H1 (cell line): ENCODE data around the gene CPLANE2. TPM values are rescaled to one million over a fixed set of nuclear protein-coding genes. Genes with fewer than 3 reads are reported as not detected.
"Not testable (repeated sequence)": the region's sequence is repeated elsewhere in the genome, so short reads cannot be mapped to it uniquely, and the experiment has no call there.

Experiments used
- CTCF ChIA-PET: fragments of 300-600 bp; sonication (Branson Sonifier 250); formaldehyde crosslinking; loops from one replicate; lab custom pipeline; 2021; ENCODE audit not compliant: partially characterized antibody; lab: Charles Lee
- POLR2A ChIA-PET: fragments of 300-600 bp; sonication (Branson Sonifier 250); formaldehyde crosslinking; loops from one replicate; lab custom pipeline; 2021; ENCODE audit warnings: inconsistent platforms; ENCODE audit not compliant: partially characterized antibody; lab: Charles Lee
- DNase-seq, 2 experiments: peaks; one replicate each; pipeline versions ENCODE4 v3.0.0 to v3.0.0-alpha.2; 2010 to 2022; ENCODE audit warnings: low spot score in 2 of 2, low read depth in 1 of 2, mixed read lengths in 1 of 2
- FAIRE-seq: peaks from 2 replicates; lab custom pipeline; 2011; peaks lifted over from hg19 to GRCh38; lab: Jason Lieb, UNC
- H2AFZ ChIP-seq: 2 replicates; pipeline ENCODE4 v1.8.1; 2012; ENCODE audit warnings: low read length, inconsistent platforms
- H2AK5ac ChIP-seq: 2 replicates; pipeline ENCODE4 v1.6.1; 2013; ENCODE audit warnings: low read depth, low read length
- H2BK120ac ChIP-seq: replicated peaks from 2 replicates; pipeline ENCODE3; 2013; ENCODE audit warnings: low read depth, low read length, inconsistent platforms
- H2BK12ac ChIP-seq: 2 replicates; pipeline ENCODE4 v1.6.1; 2013; ENCODE audit warnings: low read depth, low read length
- H2BK15ac ChIP-seq: 2 replicates; pipeline ENCODE4 v1.6.1; 2013; ENCODE audit warnings: low read length
- H2BK20ac ChIP-seq: 2 replicates; pipeline ENCODE4 v1.6.1; 2013; ENCODE audit warnings: low read length
- H2BK5ac ChIP-seq: 2 replicates; pipeline ENCODE4 v1.6.1; 2013; ENCODE audit warnings: low read depth, low read length
- H3K14ac ChIP-seq: 2 replicates; pipeline ENCODE4 v1.6.1; 2013; ENCODE audit warnings: inconsistent platforms; ENCODE audit not compliant: insufficient read length
- H3K18ac ChIP-seq: 2 replicates; pipeline ENCODE4 v1.6.1; 2013; ENCODE audit warnings: low read length; ENCODE audit errors: extremely low read depth
- H3K23ac ChIP-seq: 2 replicates; pipeline ENCODE4 v1.6.1; 2013; ENCODE audit warnings: inconsistent platforms; ENCODE audit not compliant: insufficient read length
- H3K23me2 ChIP-seq: 2 replicates; pipeline ENCODE4 v1.6.1; 2013; ENCODE audit warnings: low read depth, low read length
- H3K27ac ChIP-seq: 2 replicates; pipeline ENCODE4 v1.6.1; 2011; ENCODE audit warnings: low read depth, low read length, inconsistent platforms
- H3K27me3 ChIP-seq, 4 experiments: replicated peaks in 1 of 4; 1 replicate in 1 of 4; 2 replicates in 3 of 4; pipeline versions ENCODE4 v1.6.1 to v1.8.1; 2011 to 2013; ENCODE audit warnings: low read length in 3 of 4, mild to moderate bottlenecking in 3 of 4, inconsistent platforms in 2 of 4, mixed read lengths in 2 of 4, moderate library complexity in 1 of 4; ENCODE audit not compliant: control insufficient read depth in 3 of 4, insufficient read depth in 3 of 4; ENCODE audit errors: extremely low read depth in 1 of 4
- H3K36me3 ChIP-seq, 4 experiments: 2 replicates each; pipeline versions ENCODE4 v1.6.1 to v1.8.1; 2011 to 2013; ENCODE audit warnings: mild to moderate bottlenecking in 4 of 4, low read length in 3 of 4, moderate library complexity in 2 of 4, control low read depth in 1 of 4, inconsistent platforms in 1 of 4; ENCODE audit not compliant: insufficient read depth in 4 of 4, control insufficient read depth in 2 of 4
- H3K4ac ChIP-seq: replicated peaks from 2 replicates; pipeline ENCODE3; 2013; ENCODE audit warnings: low read length, low read depth, mixed read lengths, inconsistent platforms; ENCODE audit not compliant: insufficient read length
- H3K4me1 ChIP-seq, 4 experiments: replicated peaks in 1 of 4; 1 replicate in 1 of 4; 2 replicates in 3 of 4; pipeline versions ENCODE4 v1.6.1 to v1.8.1; 2011 to 2013; ENCODE audit warnings: low read length in 3 of 4, inconsistent platforms in 2 of 4, mixed read lengths in 1 of 4; ENCODE audit not compliant: insufficient read depth in 4 of 4, control insufficient read depth in 3 of 4
- H3K4me2 ChIP-seq, 2 experiments: 2 replicates each; pipeline versions ENCODE4 v1.6.1 to v1.8.1; 2011 to 2013; ENCODE audit warnings: low read depth in 2 of 2, low read length in 2 of 2, control low read depth in 1 of 2, inconsistent platforms in 1 of 2, mild to moderate bottlenecking in 1 of 2; ENCODE audit not compliant: insufficient read depth in 1 of 2
- H3K4me3 ChIP-seq, 4 experiments: fragments of 200-600, 300-600 bp in 1 of 4; sonication (generic), shearing (Covaris generic), sonication (Bioruptor Twin) in 1 of 4; 2 replicates each; pipeline versions ENCODE4 v1.5.1 to v1.8.1; 2011 to 2016; ENCODE audit warnings: low read length in 4 of 4, low read depth in 3 of 4, control low read depth in 2 of 4, inconsistent platforms in 2 of 4, mild to moderate bottlenecking in 2 of 4, mixed read lengths in 1 of 4, moderate library complexity in 1 of 4; ENCODE audit not compliant: insufficient read depth in 2 of 4; ENCODE audit errors: extremely low read depth in 1 of 4
- H3K56ac ChIP-seq: replicated peaks from 2 replicates; pipeline ENCODE3; 2013; ENCODE audit warnings: low read depth, mild to moderate bottlenecking, mixed read lengths, low read length, inconsistent platforms; ENCODE audit not compliant: insufficient read length
- H3K79me1 ChIP-seq: 2 replicates; pipeline ENCODE4 v1.6.1; 2013; ENCODE audit warnings: low read depth, low read length, control low read depth
- H3K79me2 ChIP-seq, 2 experiments: 2 replicates each; pipeline versions ENCODE4 v1.6.1 to v1.8.1; 2012 to 2013; ENCODE audit warnings: low read length in 2 of 2, mild to moderate bottlenecking in 2 of 2, inconsistent platforms in 1 of 2; ENCODE audit not compliant: insufficient read depth in 2 of 2, control insufficient read depth in 1 of 2
- H3K9ac ChIP-seq, 4 experiments: replicated peaks in 1 of 4; 1 replicate in 1 of 4; 2 replicates in 3 of 4; pipeline versions ENCODE4 v1.6.1 to v1.8.1; 2011 to 2013; ENCODE audit warnings: low read depth in 3 of 4, low read length in 3 of 4, control low read depth in 2 of 4, mild to moderate bottlenecking in 2 of 4, moderate library complexity in 2 of 4, inconsistent platforms in 1 of 4; ENCODE audit errors: extremely low read depth in 1 of 4
- H3K9me3 ChIP-seq, 2 experiments: 2 replicates each; pipeline versions ENCODE4 v1.6.1 to v1.8.1; 2012 to 2013; ENCODE audit warnings: mild to moderate bottlenecking in 2 of 2, moderate library complexity in 2 of 2, control low read depth in 1 of 2, inconsistent platforms in 1 of 2, low read depth in 1 of 2, low read length in 1 of 2, mixed read lengths in 1 of 2; ENCODE audit not compliant: insufficient read depth in 2 of 2
- H4K20me1 ChIP-seq, 2 experiments: replicated peaks in 1 of 2; 2 replicates each; pipeline versions ENCODE3 to v1.8.1; 2011 to 2013; ENCODE audit warnings: inconsistent platforms in 2 of 2, low read length in 2 of 2, mild to moderate bottlenecking in 1 of 2; ENCODE audit not compliant: insufficient read depth in 2 of 2, control insufficient read depth in 1 of 2
- H4K5ac ChIP-seq: 2 replicates; pipeline ENCODE4 v1.6.1; 2013; ENCODE audit warnings: low read length, low read depth, mixed read lengths, inconsistent platforms; ENCODE audit not compliant: insufficient read length
- H4K8ac ChIP-seq: 2 replicates; pipeline ENCODE4 v1.8.0; 2013; ENCODE audit warnings: mild to moderate bottlenecking, moderate library complexity, low read length, inconsistent platforms; ENCODE audit not compliant: insufficient read depth; ENCODE audit errors: extremely low read depth
- H4K91ac ChIP-seq: replicated peaks from 2 replicates; pipeline ENCODE3; 2013; ENCODE audit warnings: low read length, mixed read lengths, inconsistent platforms; ENCODE audit not compliant: insufficient read length
- WGBS, 2 experiments: shearing (Covaris generic) in 1 of 2; methylation state at CpG; one replicate each; pipeline versions ENCODE4 v1.1.6 to v1.1.7; 2013 to 2015; ENCODE audit warnings: low lambda C conversion rate in 2 of 2, mixed read lengths in 2 of 2, inconsistent platforms in 1 of 2, low coverage in 1 of 2, missing lambda C conversion rate in 1 of 2; ENCODE audit not compliant: insufficient replicate concordance in 2 of 2, insufficient coverage in 1 of 2, insufficient read length in 1 of 2; ENCODE audit errors: extremely low coverage in 1 of 2, missing lambda C conversion rate in 1 of 2; 5-methylcytosine and 5-hydroxymethylcytosine counted together
- polyA plus RNA-seq, 7 experiments: library from polyadenylated mRNA; depleted of rRNA in 3 of 7; stranded (reverse) in 5 of 7; unstranded in 2 of 7; fragments of >200 nt in 5 of 7; fragments of 200-250 nt in 2 of 7; gene quantifications; 1 replicate in 5 of 7; 2 replicates in 1 of 7; 4 replicates in 1 of 7; pipeline versions ENCODE4 v1.2.1 to v1.2.3, GENCODE V29; 2011 to 2013; ENCODE audit warnings: missing spikeins in 2 of 7, mixed read lengths in 2 of 7
- total RNA-seq: library from RNA; stranded (reverse); fragmentation: NEBNext Ultra II Directional; extraction: Animal tissue kit (Norgen Biotek cat#: 25700); gene quantifications from 2 replicates; pipeline ENCODE4 v1.2.1, GENCODE V29; 2021

CPLANE2 gene
- total and polyA plus RNA-seq, 2 of the 8 experiments (the other 6 are each of a cell fraction or from before 2014, with no cell fraction given): 2.3 to 2.5 TPM

- H4K91ac ChIP-seq, H3K9ac ChIP-seq, H3K4me1 ChIP-seq, H2BK15ac ChIP-seq, H2AK5ac ChIP-seq, H2AFZ ChIP-seq, H3K23me2 ChIP-seq, H3K14ac ChIP-seq, H3K23ac ChIP-seq, DNase-seq, H2BK12ac ChIP-seq, H3K4ac ChIP-seq, H3K4me2 ChIP-seq, H3K18ac ChIP-seq, H3K27me3 ChIP-seq, H4K5ac ChIP-seq, H2BK20ac ChIP-seq, FAIRE-seq, H3K79me2 ChIP-seq, H3K4me3 ChIP-seq, H3K79me1 ChIP-seq, H3K27ac ChIP-seq, H2BK120ac ChIP-seq, H4K8ac ChIP-seq, H2BK5ac ChIP-seq, H3K9me3 ChIP-seq, H4K20me1 ChIP-seq, H3K56ac ChIP-seq: not testable (repeated sequence)
- ChIA-PET CTCF (interaction anchor here (0.7 to 1.6 kb wide), 2 partner anchors 15 to 1377 kb away, joined by 3 to 5 read pairs; no protein-coding TSS in a partner anchor), POLR2A (interaction anchor here (0.6 to 1.7 kb wide), 7 partner anchors 11 to 128 kb away, joined by 3 to 9 read pairs (median 3); partner anchors contain the start of gene ARHGEF19)
- 89% methylated on average over 4 of the region's 4 CpGs; no CpG with 5 or more reads in 1 of the 2 experiments for WGBS, 2 experiments
- peaks cover 5 to 16% (median 10%) of the 10 kb centered on the region in 4 experiments; a peak in 4 of 8 replicates for H3K36me3 ChIP-seq
Observed at GRCh38 chr1:16196139-16196538, 40.8 kb downstream of the CPLANE2 start.
